ENCODE results near the gene CEACAM19.

CEACAM19 gene

DNA sequence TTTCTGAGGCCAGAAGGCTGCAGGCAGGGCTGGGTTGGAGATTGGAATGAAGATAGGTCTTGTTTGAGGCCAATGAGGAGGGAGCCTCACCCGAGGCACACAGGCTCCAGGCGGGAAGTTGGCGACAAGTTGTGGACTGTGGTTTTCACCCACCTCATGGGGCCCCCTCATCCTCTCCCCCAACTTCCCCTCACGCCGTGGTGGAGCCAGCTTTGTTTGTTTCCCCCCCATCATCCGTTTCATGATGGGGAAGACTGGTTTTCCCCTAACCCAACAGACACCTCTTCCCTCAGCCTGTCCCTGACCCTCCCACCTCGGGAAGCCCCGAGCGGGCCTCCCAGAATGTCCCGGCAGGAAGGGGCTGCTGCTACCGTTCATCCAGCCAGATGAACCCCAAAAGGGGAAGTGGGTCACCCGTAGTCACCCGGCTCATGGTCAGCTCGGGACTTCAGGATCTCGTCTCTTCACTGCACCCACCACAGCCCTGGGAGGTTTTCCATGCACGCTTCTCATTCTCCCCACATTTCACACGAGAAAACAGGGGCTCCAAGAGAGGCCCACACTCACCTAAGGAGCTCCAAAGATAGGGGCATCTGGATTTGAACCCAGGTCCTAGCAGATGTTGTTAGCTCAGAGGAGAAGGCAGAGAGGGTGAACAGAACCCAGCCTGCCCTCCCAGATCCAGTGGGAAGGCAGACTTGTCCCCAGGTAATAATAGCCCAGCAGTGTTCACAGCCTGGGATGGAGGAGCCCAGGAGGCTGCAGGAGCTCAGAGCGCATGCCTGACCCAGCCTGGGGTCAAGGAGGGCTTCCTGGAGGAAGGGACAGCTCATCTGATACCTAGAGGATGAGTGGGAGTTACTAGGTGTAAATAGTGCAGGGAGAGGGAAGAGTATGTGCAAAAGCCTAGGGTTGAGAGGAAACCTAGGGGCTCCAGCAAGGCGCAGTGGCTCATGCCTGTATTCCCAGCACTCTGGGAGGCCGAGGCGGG is 51.1 kb downstream of the CEACAM19 start:
- peak; percentile 22 to 29 for ATAC-seq (replicated peaks)
- Mint-ChIP-seq H3K27me3 (peaks cover 0 to 4% of the 10 kb centered on the region in 2 donors), H3K9me3 (no peaks in the 10 kb centered on the region), H3K4me3 (peak overlapping the region in 1 of 2 donors; percentile 36), H3K4me1 (peaks cover 30 to 43% of the 10 kb centered on the region in 2 donors), H3K36me3 (no peaks in the 10 kb centered on the region), H3K27ac (peak overlapping the region; percentile 51)
- DNase-seq: peak; percentile 24

DNA sequence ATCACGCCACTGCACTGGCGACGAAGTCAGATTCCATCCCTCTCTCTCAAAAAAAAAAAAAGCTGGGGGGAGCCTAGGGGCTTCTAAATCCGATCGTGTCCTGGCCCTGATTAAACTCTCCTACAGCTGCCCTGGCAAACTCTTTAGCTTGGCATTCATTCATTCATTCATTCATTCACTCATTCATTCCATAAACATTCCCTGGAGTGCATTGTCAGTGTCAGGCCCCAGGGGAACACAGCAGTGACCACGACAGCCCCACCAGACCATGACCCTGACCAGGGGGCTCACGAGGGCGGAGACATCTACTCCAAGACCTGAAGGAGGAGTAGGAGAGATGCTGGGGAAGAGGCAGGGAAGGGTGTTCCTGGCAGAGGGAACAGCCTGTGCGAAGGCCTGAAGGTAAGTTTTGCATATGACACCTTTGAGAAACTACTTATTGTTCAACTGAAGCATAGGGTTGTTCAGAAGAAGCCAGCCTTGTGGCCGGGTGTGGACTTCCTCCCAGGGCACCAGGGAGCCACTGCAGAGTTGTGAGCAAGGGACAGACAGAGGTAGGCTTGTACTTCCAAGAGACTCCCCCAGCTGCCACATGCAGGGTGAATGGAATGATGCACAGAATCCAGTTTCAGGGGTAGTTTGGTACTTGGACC is 52.1 kb downstream of the CEACAM19 start:
- Mint-ChIP-seq H3K4me3 (peak overlapping the region in 1 of 2 donors; percentile 21), H3K27me3 (no peaks in the 10 kb centered on the region), H3K27ac (no peak overlapping the region), H3K4me1 (peaks cover 39 to 50% of the 10 kb centered on the region in 2 donors), H3K9me3 (no peaks in the 10 kb centered on the region), H3K36me3 (no peaks in the 10 kb centered on the region)
- DNase-seq (no peak), ATAC-seq (replicated peaks) (peak; percentile 81 to 83)

DNA sequence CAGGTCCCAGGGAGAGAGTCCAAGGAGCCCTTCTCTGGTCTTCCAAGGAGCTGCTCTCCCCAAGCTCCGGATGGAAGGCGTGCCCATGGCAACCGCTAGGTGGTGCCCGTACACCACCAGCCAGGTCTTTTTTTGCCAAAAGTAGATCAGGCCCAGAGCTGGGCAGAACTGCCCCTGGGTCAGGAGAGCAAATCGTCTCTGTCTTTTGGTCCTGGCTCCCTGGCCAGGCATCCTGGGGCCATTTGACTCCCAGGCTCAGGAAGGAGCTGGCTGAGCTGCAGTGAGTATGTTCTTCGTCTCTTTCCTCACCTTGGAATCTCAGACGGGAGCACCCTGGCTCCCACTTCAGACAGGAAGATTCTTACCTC is 52.7 kb downstream of the CEACAM19 start:
- Mint-ChIP-seq H3K27me3 (no peaks in the 10 kb centered on the region), H3K9me3 (no peaks in the 10 kb centered on the region), H3K27ac (peak overlapping the region; percentile 48), H3K4me3 (peak overlapping the region in 1 of 2 donors; percentile 39), H3K36me3 (no peaks in the 10 kb centered on the region), H3K4me1 (peaks cover 39 to 53% of the 10 kb centered on the region in 2 donors)
- peak; percentile 83 to 89 for ATAC-seq (replicated peaks)
- peak; percentile 71 for DNase-seq

DNA sequence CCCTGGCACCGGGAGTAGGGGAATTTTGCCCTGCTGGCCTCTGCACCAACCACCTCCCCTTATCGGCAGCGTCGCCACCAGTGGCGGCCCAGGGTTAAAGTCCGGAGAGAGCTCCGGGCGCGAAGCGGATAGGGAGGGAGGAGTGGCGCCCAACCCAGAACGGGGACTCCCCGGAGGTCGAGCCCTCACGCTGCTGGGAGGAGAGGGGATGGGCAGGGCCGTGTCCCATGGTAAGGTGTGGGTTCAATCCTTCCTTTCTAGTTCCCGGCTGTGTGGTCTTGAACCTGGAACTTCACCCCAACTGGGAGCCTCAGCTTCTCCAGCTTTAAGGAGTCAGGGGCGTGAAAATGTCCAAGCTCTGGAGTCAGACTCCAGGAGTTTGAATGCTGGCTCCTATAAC is 54.0 kb downstream of the CEACAM19 start:
- Mint-ChIP-seq H3K4me3 (no peak overlapping the region), H3K4me1 (peaks cover 43 to 64% of the 10 kb centered on the region in 2 donors), H3K36me3 (no peaks in the 10 kb centered on the region), H3K27ac (no peak overlapping the region), H3K27me3 (no peaks in the 10 kb centered on the region), H3K9me3 (no peaks in the 10 kb centered on the region)
- no peak for ATAC-seq (replicated peaks)
- no peak for DNase-seq

DNA sequence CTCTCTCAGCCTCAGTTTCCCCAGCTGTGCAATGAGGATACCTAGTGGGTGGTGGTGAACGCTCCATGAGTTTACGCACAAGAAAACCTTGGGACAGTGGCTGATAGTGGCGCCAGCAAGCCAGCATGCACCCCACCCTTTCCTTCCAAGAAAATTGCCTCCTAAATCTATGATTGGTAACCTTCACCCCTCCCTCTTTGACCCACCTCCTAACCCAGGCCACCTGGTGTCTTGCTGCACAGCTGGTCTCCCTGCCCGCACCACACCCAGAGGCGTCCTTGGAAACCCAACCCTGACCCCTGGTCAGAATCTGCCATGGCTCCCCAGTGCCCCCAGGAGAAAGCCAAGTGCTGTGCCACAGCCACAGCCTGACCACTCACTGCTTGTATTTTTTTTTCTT is 54.4 kb downstream of the CEACAM19 start:
- Mint-ChIP-seq H3K9me3 (no peaks in the 10 kb centered on the region), H3K27ac (no peak overlapping the region), H3K4me1 (peaks cover 41 to 64% of the 10 kb centered on the region in 2 donors), H3K27me3 (no peaks in the 10 kb centered on the region), H3K4me3 (no peak overlapping the region), H3K36me3 (no peaks in the 10 kb centered on the region)
- ATAC-seq (replicated peaks): no peak
- no peak for DNase-seq

DNA sequence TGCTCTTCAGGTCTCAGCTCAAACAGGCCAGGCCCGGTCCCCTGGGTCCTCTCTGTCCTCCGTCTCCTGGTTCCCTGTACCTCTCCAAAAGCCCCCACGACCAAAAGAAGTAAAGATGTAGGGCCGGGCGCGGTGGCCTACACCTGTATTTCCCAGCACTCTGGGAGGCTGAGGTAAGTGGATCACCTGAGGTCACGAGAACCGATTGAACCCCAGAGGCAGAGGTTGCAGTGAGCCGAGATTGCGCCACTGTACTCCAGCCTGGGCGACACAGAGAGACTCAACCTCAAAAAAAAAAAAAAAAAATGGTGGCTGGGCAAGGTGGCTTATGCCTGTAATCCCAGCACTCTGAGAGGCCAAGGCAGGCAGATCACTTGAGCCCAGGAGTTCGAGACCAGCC is 55.2 kb downstream of the CEACAM19 start:
- H3K27me3 Mint-ChIP-seq: no peaks in the 10 kb centered on the region
- ATAC-seq (replicated peaks): no peak
- DNase-seq: no peak
- no peaks in the 10 kb centered on the region for H3K36me3 Mint-ChIP-seq
- H3K4me1 Mint-ChIP-seq: peaks cover 41 to 64% of the 10 kb centered on the region in 2 donors
- peak overlapping the region; percentile 20 for H3K27ac Mint-ChIP-seq
- no peaks in the 10 kb centered on the region for H3K9me3 Mint-ChIP-seq
- H3K4me3 Mint-ChIP-seq: no peak overlapping the region

DNA sequence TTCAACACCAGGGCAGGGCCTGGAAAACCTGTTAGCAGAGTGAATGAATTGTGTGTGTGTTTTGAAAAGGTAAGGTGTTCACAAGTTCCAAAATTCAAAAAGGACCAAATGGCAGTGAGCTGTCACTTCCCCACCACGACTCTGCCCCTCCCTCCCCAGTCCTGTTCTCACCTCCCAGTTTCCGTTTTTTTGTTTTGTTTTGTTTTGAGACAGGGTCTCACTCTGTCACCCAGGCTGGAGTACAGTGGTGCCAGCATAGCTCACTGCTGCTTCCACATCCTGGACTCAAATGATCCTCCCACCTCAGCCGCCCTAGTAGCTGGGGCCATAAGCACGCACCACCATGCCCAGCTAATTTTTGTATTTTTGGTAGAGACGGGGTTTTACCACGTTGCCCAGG is 56.9 kb downstream of the CEACAM19 start:
- no peak overlapping the region for H3K4me3 Mint-ChIP-seq
- peak overlapping the region; percentile 75 for H3K27ac Mint-ChIP-seq
- no peaks in the 10 kb centered on the region for H3K9me3 Mint-ChIP-seq
- H3K36me3 Mint-ChIP-seq: no peaks in the 10 kb centered on the region
- peaks cover 30 to 49% of the 10 kb centered on the region in 2 donors for H3K4me1 Mint-ChIP-seq
- DNase-seq (no peak), ATAC-seq (replicated peaks) (no peak)
- H3K27me3 Mint-ChIP-seq: no peaks in the 10 kb centered on the region

DNA sequence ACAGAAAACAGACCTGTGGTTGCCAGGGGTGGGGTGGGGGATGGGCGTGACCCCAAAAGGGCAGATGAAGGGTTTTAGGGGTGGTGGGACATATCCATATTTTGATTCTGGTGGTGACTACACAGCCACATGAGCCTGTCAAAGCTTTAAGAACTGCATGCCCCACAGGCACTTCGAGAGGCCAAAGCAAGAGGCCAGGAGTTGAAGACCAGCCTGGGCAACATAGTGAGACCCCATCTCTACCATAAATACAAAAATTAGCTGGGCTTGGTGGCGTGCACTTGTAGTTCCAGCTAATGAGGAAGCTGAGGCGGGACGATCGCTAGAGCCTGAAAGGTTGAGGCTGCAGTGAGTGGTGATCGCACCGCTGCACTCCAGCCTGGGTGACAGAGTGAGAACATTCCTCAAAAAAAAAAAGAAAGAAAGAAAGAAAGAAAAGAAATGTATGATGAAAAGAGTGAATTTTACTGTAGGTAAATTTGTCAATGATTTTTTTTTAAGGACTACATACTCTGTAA is 58.3 kb downstream of the CEACAM19 start:
- peaks cover 0 to 5% of the 10 kb centered on the region in 2 donors for H3K27me3 Mint-ChIP-seq
- ATAC-seq (replicated peaks): peak; percentile 91 to 92
- peak overlapping the region; percentile 53 to 60 for H3K4me3 Mint-ChIP-seq
- DNase-seq: peak; percentile 43
- no peaks in the 10 kb centered on the region for H3K9me3 Mint-ChIP-seq
- no peaks in the 10 kb centered on the region for H3K36me3 Mint-ChIP-seq
- H3K4me1 Mint-ChIP-seq: peaks cover 19 to 35% of the 10 kb centered on the region in 2 donors
- H3K27ac Mint-ChIP-seq: peak overlapping the region; percentile 11

DNA sequence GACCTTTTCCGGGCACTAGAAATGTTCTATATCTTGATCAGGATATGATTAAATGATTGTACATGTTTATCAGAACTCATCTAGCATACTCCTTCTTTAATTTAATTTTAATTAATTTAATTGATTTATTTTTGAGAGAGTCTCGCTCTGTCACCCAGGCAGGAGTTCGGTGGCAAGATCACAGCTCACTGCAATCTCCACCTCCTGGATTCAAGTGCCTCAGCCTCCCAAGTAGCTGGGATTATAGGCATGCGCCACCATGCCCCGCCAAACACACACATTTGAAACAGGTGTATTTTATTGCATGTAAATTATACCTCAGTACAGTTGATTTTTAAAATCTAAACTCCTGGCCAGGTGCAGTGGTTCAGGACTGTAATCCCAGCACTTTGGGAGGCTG is 59.8 kb downstream of the CEACAM19 start:
- no peaks in the 10 kb centered on the region for H3K9me3 Mint-ChIP-seq
- H3K27ac Mint-ChIP-seq: no peak overlapping the region
- H3K4me1 Mint-ChIP-seq: peaks cover 13 to 21% of the 10 kb centered on the region in 2 donors
- H3K27me3 Mint-ChIP-seq: peaks cover 0 to 7% of the 10 kb centered on the region in 2 donors
- H3K36me3 Mint-ChIP-seq: no peaks in the 10 kb centered on the region
- ATAC-seq (replicated peaks) (no peak), DNase-seq (no peak)
- H3K4me3 Mint-ChIP-seq: no peak overlapping the region

DNA sequence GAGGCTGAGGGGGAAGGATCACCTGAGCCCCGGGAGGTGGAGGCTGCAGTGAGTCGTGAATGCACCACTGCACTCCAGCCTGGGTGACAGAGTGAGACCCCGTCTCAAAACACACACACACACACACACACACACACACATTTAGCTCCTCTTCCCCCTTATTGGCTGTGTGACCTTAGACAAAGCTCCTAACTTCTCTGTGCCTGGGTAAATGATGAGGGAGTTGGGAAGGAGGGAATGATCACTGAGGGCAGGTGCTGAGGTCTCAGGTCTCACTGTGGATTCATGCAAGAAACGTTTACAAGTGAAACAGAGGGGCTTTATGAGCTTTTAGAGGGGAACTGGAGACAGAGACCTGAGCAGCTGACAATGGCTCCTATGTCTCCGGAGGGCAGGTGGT is 60.3 kb downstream of the CEACAM19 start:
- Mint-ChIP-seq H3K4me1 (peaks cover 13 to 24% of the 10 kb centered on the region in 2 donors), H3K27me3 (peaks cover 0 to 7% of the 10 kb centered on the region in 2 donors), H3K4me3 (no peak overlapping the region), H3K9me3 (no peaks in the 10 kb centered on the region), H3K36me3 (no peaks in the 10 kb centered on the region), H3K27ac (no peak overlapping the region)
- DNase-seq (no peak), ATAC-seq (replicated peaks) (no peak)

DNA sequence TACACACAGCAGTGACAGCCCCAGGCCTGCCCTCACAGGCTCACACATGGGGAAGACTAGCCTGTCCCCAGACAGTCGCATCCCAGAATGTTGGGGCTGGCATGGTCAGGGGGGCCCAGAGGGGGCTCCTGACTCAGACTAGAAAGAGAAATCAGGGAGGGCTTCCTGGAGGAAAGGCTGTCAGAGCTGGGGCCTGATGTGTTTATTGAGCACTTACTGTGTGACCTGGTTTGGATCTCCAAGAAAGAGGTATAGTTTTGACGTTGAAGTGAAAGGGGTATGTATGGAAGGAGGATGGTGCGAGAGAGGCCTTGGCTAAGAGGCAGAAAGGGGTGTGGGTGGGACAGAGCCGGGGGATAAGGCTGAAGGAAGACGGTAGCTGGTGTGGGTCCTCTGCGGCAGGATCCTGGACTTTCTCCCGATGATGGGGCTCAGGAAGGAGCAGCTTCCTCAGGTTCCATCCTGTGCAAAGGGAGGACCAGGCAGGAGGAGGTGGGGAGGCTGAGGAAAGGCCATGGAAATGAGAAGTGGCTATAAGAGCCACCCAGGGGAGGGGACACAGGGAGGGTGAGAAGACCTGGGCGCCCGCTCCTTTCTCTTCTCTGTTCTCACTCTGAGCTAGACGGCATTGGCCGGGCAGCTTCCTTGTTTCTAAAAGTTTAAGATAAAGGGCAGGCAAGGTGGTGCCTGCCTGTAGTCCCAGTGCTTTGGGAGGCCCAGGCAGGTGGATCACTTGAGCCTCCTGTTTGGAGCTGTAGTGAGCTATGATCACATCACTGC is 61.1 kb downstream of the CEACAM19 start:
- no peak for DNase-seq
- no peak for ATAC-seq (replicated peaks)
- Mint-ChIP-seq H3K4me3 (no peak overlapping the region), H3K9me3 (no peaks in the 10 kb centered on the region), H3K36me3 (no peaks in the 10 kb centered on the region), H3K27ac (no peak overlapping the region), H3K27me3 (peaks cover 0 to 7% of the 10 kb centered on the region in 2 donors), H3K4me1 (peaks cover 19 to 32% of the 10 kb centered on the region in 2 donors)

All from stimulated activated naive B cell treated with anti-CD40 and anti-IgM and Interleukin-4, amounts not matched to agents 10 μg/mL and 1 μg/mL and 100 μg/mL, for 72 hours (primary cell).